GM18870 (cell line): ENCODE results near the gene PTPRK.

ENCODE experiments used
- ATAC-seq: cut with Tn5 transposase; IDR thresholded peaks from one replicate; pipeline ENCODE4 v1.9.1; 2021; ENCODE audit warnings: moderate library complexity; ENCODE audit not compliant: unreplicated experiment

The PTPRK gene

GRCh38 chr6:128252341-128253176 lies 267.8 kb downstream of the PTPRK start:
- no peak for ATAC-seq

- ATAC-seq: no peak
Observed at GRCh38 chr6:128251445-128252340, 268.7 kb downstream of the PTPRK start.

- ATAC-seq: no peak
Observed at GRCh38 chr6:128250370-128251070, 269.9 kb downstream of the PTPRK start.

- no peak for ATAC-seq
Observed at GRCh38 chr6:128249429-128249828, 271.0 kb downstream of the PTPRK start.

DNA sequence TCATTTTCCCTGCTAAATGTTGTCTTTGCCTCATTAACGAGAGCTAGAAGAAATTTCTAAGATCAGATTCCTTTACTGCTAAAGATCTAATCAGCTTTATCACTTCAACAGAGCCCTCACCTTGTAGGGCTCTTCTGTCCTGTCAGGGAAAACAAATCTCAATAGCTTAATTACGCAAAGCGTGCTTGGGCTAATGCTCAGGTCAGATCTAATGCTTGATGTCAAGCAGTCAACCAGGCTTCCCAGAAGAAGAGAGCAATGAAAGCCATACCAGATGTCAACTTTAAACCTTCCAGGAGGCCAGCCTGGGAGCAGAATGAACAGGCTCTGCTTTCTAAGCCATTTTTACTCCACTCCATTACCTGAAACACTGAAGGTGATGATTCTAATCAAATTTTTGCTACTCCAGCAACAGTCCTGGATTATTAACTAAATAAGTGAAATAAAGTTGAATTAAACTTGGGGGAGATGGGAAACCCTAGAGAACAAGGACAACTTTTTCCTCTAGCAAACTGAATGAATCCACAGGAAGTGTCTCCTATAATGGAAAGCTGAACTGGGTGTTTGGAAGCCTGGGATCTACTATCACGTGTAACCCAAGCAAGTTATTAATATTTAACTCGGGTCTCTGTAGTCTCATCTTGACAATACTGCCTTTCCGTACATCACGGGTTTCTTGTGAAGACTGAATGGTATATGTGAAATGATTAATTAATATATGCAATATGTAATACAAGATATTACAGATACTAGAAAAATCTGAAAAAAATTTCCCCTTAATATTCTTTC lies 273.7 kb downstream of the PTPRK start:
- ATAC-seq: no peak

DNA sequence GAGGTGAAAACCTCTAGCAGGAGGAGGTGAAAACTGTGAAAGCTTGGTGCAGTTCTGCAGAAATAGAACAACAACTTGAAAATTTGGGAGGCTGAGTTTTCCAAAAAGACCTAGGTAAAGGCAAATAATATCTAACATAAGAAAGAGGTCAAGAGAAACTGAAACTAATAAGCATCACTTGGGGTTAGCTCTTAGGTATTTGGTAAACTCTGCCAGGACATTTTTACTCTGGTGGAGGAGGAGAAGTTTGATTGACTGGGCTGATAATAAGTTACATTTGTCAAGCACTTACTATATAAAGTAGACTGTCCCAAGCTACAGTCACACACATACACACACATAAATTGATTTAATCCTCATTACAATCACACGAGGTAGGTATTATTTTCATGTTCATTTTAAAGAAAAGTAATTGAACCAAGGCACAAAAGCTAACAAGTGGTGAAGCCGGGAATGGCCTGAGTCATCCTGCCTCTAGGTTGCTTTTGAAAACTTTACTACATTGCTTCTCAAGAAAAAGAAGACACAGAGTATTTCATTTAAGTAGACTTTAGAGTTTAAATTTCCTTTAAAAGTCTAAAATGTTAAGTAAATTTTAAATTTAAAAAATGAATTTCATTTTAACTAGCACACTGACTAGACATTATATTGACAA lies 275.5 kb downstream of the PTPRK start:
- no peak for ATAC-seq

DNA sequence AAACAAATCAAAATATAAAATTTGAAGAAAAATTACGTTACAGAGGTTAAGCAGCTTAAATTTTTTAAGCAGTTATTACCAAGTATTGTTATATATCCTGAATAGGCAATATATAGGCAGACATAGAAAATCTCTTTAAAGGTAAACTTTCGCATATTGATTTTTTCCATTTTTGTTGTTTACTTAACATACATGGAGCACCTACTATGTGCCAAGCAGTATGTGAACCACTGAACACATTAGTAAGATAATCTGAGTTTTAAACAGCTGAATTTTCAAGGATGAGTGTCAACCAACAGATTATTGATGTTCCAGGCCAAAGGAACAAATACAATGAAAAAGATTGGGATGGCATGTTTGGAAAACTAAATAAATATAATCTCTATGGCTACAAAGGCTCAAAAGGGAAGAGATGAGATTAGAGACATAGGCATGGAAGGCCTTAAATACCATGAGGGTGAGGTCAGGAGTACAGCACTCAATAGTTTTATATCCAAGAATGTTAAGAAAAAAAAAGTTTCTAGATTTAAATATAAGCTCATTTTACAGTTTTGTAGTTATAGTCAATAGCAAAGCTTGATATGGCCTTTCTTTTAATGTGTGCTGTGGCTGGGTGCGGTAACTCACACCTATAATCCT lies 277.5 kb downstream of the PTPRK start:
- ATAC-seq: no peak

GRCh38 chr6:128241216-128241615 lies 279.2 kb downstream of the PTPRK start:
- ATAC-seq: no peak

- ATAC-seq: peak; percentile 75
Observed at GRCh38 chr6:128240024-128240428, 280.4 kb downstream of the PTPRK start.

GRCh38 chr6:128239146-128239545 lies 281.3 kb downstream of the PTPRK start:
- no peak for ATAC-seq

- no peak for ATAC-seq
Observed at GRCh38 chr6:128238225-128238624, 282.2 kb downstream of the PTPRK start.

- no peak for ATAC-seq
Observed at GRCh38 chr6:128235556-128235955, 284.8 kb downstream of the PTPRK start.

GRCh38 chr6:128233531-128233930 lies 286.9 kb downstream of the PTPRK start:
- ATAC-seq: no peak

- no peak for ATAC-seq
Observed at GRCh38 chr6:128230267-128230989, 290.0 kb downstream of the PTPRK start.

GRCh38 chr6:128225612-128226011 lies 294.8 kb downstream of the PTPRK start:
- ATAC-seq: no peak

- no peak for ATAC-seq
Observed at GRCh38 chr6:128216917-128217316, 303.5 kb downstream of the PTPRK start.

GRCh38 chr6:128209771-128210170 lies 310.6 kb downstream of the PTPRK start:
- no peak for ATAC-seq

GRCh38 chr6:128208851-128209580 lies 311.4 kb downstream of the PTPRK start:
- no peak for ATAC-seq
